OCI-LY7 (cell line): ENCODE data around the gene RNF144B. TPM values are rescaled to one million over a fixed set of nuclear protein-coding genes. Genes with fewer than 3 reads are reported as not detected.

Source experiments
- BruUV-seq: library from RNA; stranded (reverse); fragments of 400-500 nt; replicated peaks from 2 replicates; lab custom pipeline; 2021; lab: Mats Ljungman, UMichigan
- CTCF ChIA-PET: fragments of 300-600 bp; sonication (Branson Sonifier 250); formaldehyde crosslinking; loops from one replicate; lab custom pipeline; 2022; ENCODE audit warnings: antibody characterized with exemption; ENCODE audit not compliant: unreplicated experiment; lab: Charles Lee
- POLR2A ChIA-PET: fragments of 300-600 bp; sonication (Branson Sonifier 250); formaldehyde crosslinking; loops from one replicate; lab custom pipeline; 2022; ENCODE audit warnings: antibody characterized with exemption; lab: Charles Lee
- DNase-seq: peaks from one replicate; pipeline ENCODE4 v3.0.0-alpha.2; 2015; ENCODE audit warnings: low spot score
- H2AFZ ChIP-seq: fragments of 200-600 bp; sonication (generic), shearing (Covaris generic); 2 replicates; pipeline ENCODE4 v1.6.1; 2014; ENCODE audit warnings: mild to moderate bottlenecking, antibody characterized with exemption, low read length, moderate library complexity
- H3K27ac ChIP-seq: fragments of 200-600 bp; sonication (generic); 2 replicates; pipeline ENCODE4 v1.5.1; 2014; ENCODE audit warnings: mixed run types, low read depth, mild to moderate bottlenecking, moderate library complexity, low read length, inconsistent platforms; ENCODE audit not compliant: poor library complexity, severe bottlenecking
- H3K36me3 ChIP-seq: fragments of 200-600 bp; sonication (generic); 2 replicates; pipeline ENCODE4 v1.6.1; 2014; ENCODE audit warnings: mild to moderate bottlenecking, antibody characterized with exemption, low read length, moderate library complexity, mixed read lengths; ENCODE audit not compliant: insufficient read depth
- H3K4me1 ChIP-seq: fragments of 200-600 bp; sonication (generic); 2 replicates; pipeline ENCODE4 v1.5.1; 2014; ENCODE audit warnings: mild to moderate bottlenecking, low read length; ENCODE audit not compliant: insufficient read depth, poor library complexity, severe bottlenecking
- H3K4me2 ChIP-seq: fragments of 200-600 bp; sonication (generic); 2 replicates; pipeline ENCODE4 v1.6.1; 2014; ENCODE audit warnings: mild to moderate bottlenecking, low read length
- H3K4me3 ChIP-seq: fragments of 200-600 bp; sonication (generic); 2 replicates; pipeline ENCODE4 v1.5.1; 2014; ENCODE audit warnings: mild to moderate bottlenecking, low read depth, low read length; ENCODE audit not compliant: poor library complexity, severe bottlenecking
- H3K79me2 ChIP-seq: fragments of 200-600 bp; sonication (generic); 2 replicates; pipeline ENCODE4 v1.6.1; 2016; ENCODE audit warnings: low read depth, mild to moderate bottlenecking, low read length, moderate library complexity, mixed read lengths; ENCODE audit not compliant: insufficient read depth
- H3K9me2 ChIP-seq: fragments of 200-600 bp; sonication (generic); 2 replicates; pipeline ENCODE4 v1.6.1; 2016; ENCODE audit warnings: mild to moderate bottlenecking, low read length, mixed read lengths; ENCODE audit not compliant: insufficient read depth
- H3K9me3 ChIP-seq: fragments of 200-600 bp; sonication (generic); 2 replicates; pipeline ENCODE4 v1.6.1; 2014; ENCODE audit warnings: mild to moderate bottlenecking, mixed run types, low read length, mixed read lengths
- H4K20me1 ChIP-seq: fragments of 200-600 bp; sonication (generic); 2 replicates; pipeline ENCODE4 v1.6.1; 2014; ENCODE audit warnings: mild to moderate bottlenecking, antibody characterized with exemption, low read length, moderate library complexity, mixed read lengths; ENCODE audit not compliant: insufficient read depth
- EZH2phosphoT487 ChIP-seq: fragments of 200-600 bp; sonication (generic); IDR thresholded peaks from 2 replicates; pipeline ENCODE4 v1.6.1; 2018; ENCODE audit warnings: low read depth, borderline replicate concordance, mild to moderate bottlenecking, mixed run types, antibody characterized with exemption, low read length, moderate library complexity, mixed read lengths
- intact Hi-C: fragments of 100-400 bp; cut with micrococcal nuclease; formaldehyde crosslinking; loops from one replicate; pipeline ENCODE4 v1.10.0; 2022; ENCODE audit not compliant: unreplicated experiment
- total RNA-seq, 2 experiments: library from RNA; depleted of rRNA in 1 of 2; stranded (reverse); fragments of >200 nt in 1 of 2; shearing (Covaris generic) in 1 of 2; gene quantifications; 2 replicates each; pipeline ENCODE4 v1.2.3, GENCODE V29; 2014 to 2022
- TF ChIP-seq, protein P1 (sequence below): fragments of 200-600 bp; sonication (generic); conservative IDR thresholded peaks from 2 replicates; pipeline ENCODE4 v1.5.1; 2014; ENCODE audit warnings: mild to moderate bottlenecking, antibody characterized with exemption, low read length, moderate library complexity, mixed read lengths

The RNF144B gene
- total RNA-seq, 2 experiments from 2014 or later, result 83.4 to 151 TPM

DNA sequence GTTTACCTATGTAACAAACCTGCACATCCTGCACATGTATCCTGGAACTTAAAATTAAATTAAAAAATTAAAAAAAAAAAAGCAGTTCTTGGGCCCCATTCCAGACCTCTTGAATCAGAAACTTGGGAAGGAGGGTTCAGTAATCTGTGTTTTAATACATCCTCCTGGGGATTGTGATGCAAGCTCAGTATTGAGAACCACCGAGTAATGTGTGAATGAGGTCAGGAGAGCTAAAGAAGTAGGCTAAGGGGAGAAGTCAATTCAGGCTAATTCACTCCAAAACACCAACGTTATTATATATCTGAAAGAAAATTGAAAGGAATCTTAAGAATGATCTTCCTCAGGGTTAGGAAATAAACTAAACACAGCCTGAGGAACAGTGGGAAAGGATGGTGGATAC is 120.4 kb downstream of the RNF144B start:
- no peak overlapping the region for H3K27ac ChIP-seq
- TF ChIP-seq, protein P1, sequence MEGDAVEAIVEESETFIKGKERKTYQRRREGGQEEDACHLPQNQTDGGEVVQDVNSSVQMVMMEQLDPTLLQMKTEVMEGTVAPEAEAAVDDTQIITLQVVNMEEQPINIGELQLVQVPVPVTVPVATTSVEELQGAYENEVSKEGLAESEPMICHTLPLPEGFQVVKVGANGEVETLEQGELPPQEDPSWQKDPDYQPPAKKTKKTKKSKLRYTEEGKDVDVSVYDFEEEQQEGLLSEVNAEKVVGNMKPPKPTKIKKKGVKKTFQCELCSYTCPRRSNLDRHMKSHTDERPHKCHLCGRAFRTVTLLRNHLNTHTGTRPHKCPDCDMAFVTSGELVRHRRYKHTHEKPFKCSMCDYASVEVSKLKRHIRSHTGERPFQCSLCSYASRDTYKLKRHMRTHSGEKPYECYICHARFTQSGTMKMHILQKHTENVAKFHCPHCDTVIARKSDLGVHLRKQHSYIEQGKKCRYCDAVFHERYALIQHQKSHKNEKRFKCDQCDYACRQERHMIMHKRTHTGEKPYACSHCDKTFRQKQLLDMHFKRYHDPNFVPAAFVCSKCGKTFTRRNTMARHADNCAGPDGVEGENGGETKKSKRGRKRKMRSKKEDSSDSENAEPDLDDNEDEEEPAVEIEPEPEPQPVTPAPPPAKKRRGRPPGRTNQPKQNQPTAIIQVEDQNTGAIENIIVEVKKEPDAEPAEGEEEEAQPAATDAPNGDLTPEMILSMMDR, result no peak
- no peak for TF ChIP-seq EZH2phosphoT487
- H3K4me2 ChIP-seq, result no peak overlapping the region
- no peak for DNase-seq
- no peaks in the 10 kb centered on the region for H3K36me3 ChIP-seq
- no peak overlapping the region for H3K4me3 ChIP-seq
- H2AFZ ChIP-seq, result no peak overlapping the region
- BruUV-seq, result no TSS peak
- H3K9me2 ChIP-seq, result no peaks in the 10 kb centered on the region
- POLR2A ChIA-PET, result interaction anchor here (0.7 to 1.9 kb wide), 4 partner anchors 180 to 240 kb away, joined by 3 to 6 read pairs (median 4); no protein-coding TSS in a partner anchor
- CTCF ChIA-PET, result interaction anchor here (1.7 kb wide), 1 partner anchor 184 kb away, joined by 5 read pairs; no protein-coding TSS in a partner anchor
- H4K20me1 ChIP-seq, result no peaks in the 10 kb centered on the region
- no peaks in the 10 kb centered on the region for H3K9me3 ChIP-seq
- H3K79me2 ChIP-seq, result no peaks in the 10 kb centered on the region
- intact Hi-C loops, result loop anchor here (10.0 kb wide), 2 partner anchors 353 to 923 kb away; partner anchors contain the start of genes KDM1B and TPMT
- peaks cover 15% of the 10 kb centered on the region for H3K4me1 ChIP-seq

DNA sequence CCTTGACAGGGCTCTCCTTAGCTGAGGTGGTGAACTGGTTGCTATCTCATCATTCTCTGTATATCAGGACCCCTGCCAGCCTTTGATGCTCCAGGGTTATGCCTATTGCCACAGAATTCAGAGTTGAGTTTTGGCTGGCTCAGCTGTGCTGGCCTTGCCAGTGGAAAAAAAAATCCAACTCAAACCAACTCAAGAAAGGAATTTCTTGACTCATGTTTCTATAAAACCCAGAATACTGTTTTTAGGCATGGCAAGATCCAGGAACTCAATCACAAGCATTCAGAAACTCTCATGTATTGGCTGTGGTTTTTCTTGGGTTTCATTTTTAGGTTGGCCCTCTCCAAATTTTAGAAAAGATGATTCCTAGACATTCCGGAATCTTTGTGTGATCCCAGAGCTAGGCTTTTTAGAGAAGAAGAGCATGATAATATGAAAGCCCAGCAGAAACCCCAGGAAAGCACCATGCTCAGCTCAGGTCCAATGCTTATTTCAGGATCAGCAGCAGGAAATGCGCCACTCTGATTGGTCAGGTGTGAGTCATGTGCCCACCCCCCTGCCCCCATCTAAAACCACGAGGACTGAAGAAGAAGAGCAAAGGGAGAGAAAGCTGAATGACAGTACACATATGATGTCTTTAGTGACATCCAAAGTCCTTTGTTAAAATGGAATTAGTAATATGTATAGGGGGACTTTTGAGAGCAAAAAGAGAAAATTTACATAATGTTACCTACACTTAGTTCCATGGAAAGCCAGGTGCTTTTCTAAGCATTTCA is 122.9 kb downstream of the RNF144B start:
- H3K27ac ChIP-seq, result no peak overlapping the region
- TF ChIP-seq EZH2phosphoT487, result no peak
- TF ChIP-seq, protein P1, result no peak
- H3K9me2 ChIP-seq, result no peaks in the 10 kb centered on the region
- no peaks in the 10 kb centered on the region for H3K9me3 ChIP-seq
- POLR2A ChIA-PET, result interaction anchor here (0.6 to 1.1 kb wide), 4 partner anchors 13 to 442 kb away, joined by 3 to 5 read pairs (median 4); no protein-coding TSS in a partner anchor
- no TSS peak for BruUV-seq
- no peak overlapping the region for H2AFZ ChIP-seq
- DNase-seq, result no peak
- H3K4me1 ChIP-seq, result peaks cover 6% of the 10 kb centered on the region
- no peaks in the 10 kb centered on the region for H3K79me2 ChIP-seq
- no peaks in the 10 kb centered on the region for H4K20me1 ChIP-seq
- CTCF ChIA-PET, result no interaction called here
- H3K36me3 ChIP-seq, result no peaks in the 10 kb centered on the region
- no peak overlapping the region for H3K4me3 ChIP-seq
- intact Hi-C loops, result loop anchor here (10.0 kb wide), 2 partner anchors 355 to 925 kb away; partner anchors contain the start of genes KDM1B and TPMT
- H3K4me2 ChIP-seq, result no peak overlapping the region

DNA sequence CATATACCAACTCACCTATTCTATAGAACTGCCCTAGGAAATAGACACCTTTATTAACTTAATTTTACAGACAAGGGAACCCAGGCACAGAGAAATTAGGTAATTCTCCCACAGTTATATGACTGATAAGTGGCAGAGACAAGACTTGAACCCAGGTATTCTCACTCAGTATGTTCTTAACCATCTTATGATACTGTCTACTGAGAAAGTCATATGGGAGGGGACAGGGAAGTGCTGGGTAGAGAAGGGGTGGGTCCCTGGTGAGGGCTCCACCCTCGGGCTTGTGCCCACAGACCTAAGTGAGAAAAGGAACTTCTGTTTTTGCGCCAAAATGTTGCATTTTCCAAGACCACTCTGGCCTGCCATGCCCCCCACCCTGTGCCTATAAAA is 123.5 kb downstream of the RNF144B start:
- TF ChIP-seq, protein P1, result no peak
- TF ChIP-seq EZH2phosphoT487, result no peak
- no peaks in the 10 kb centered on the region for H3K9me2 ChIP-seq
- peaks cover 6% of the 10 kb centered on the region for H3K4me1 ChIP-seq
- no peak overlapping the region for H2AFZ ChIP-seq
- H3K4me2 ChIP-seq, result no peak overlapping the region
- ChIA-PET POLR2A (no interaction called here), CTCF (no interaction called here)
- no peaks in the 10 kb centered on the region for H4K20me1 ChIP-seq
- no peak overlapping the region for H3K27ac ChIP-seq
- H3K79me2 ChIP-seq, result no peaks in the 10 kb centered on the region
- no peaks in the 10 kb centered on the region for H3K36me3 ChIP-seq
- intact Hi-C loops, result no loop called here
- no TSS peak for BruUV-seq
- H3K9me3 ChIP-seq, result no peaks in the 10 kb centered on the region
- no peak overlapping the region for H3K4me3 ChIP-seq
- DNase-seq, result no peak
